ENCODE measurements around the gene CDR2. TPM values are rescaled to one million over a fixed set of nuclear protein-coding genes. Genes with fewer than 3 reads are reported as not detected.

The CDR2 gene
- total and polyA plus RNA-seq, 2 donors (not counting 1 experiment from before 2014, with no cell fraction given) = 8.0 to 11.3 TPM

- H3K4me1 ChIP-seq (ENCODE audit: control insufficient read depth in 2 of 2, insufficient read depth in 2 of 2, low read length in 2 of 2) = peaks cover 18 to 35% of the 10 kb centered on the region in 2 donors
- ChIA-PET POLR2A (interaction anchor here (1.0 to 2.3 kb wide), 3 partner anchors 106 to 345 kb away, joined by 3 to 15 read pairs (median 4); partner anchors contain the start of gene UQCRC2), CTCF (interaction anchor here (1.0 to 6.8 kb wide), 11 partner anchors 89 to 296 kb away, joined by 3 to 53 read pairs (median 6); partner anchors contain the start of gene EEF2K)
- H3K9me3 Mint-ChIP-seq (ENCODE audit: insufficient read depth) = no peaks in the 10 kb centered on the region
- H3K9ac ChIP-seq (ENCODE audit: low read length) = peak overlapping the region; percentile 84
- TF ChIP-seq EZH2 (IDR thresholded peaks at IDR 0.05; ENCODE audit: borderline replicate concordance, insufficient read depth, low read depth, low read length, poor library complexity, severe bottlenecking) = no peak
- TF ChIP-seq, protein P1, sequence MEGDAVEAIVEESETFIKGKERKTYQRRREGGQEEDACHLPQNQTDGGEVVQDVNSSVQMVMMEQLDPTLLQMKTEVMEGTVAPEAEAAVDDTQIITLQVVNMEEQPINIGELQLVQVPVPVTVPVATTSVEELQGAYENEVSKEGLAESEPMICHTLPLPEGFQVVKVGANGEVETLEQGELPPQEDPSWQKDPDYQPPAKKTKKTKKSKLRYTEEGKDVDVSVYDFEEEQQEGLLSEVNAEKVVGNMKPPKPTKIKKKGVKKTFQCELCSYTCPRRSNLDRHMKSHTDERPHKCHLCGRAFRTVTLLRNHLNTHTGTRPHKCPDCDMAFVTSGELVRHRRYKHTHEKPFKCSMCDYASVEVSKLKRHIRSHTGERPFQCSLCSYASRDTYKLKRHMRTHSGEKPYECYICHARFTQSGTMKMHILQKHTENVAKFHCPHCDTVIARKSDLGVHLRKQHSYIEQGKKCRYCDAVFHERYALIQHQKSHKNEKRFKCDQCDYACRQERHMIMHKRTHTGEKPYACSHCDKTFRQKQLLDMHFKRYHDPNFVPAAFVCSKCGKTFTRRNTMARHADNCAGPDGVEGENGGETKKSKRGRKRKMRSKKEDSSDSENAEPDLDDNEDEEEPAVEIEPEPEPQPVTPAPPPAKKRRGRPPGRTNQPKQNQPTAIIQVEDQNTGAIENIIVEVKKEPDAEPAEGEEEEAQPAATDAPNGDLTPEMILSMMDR (IDR thresholded peaks at IDR 0.05) = no peak
- peak overlapping the region; percentile 80 for H2AFZ ChIP-seq (ENCODE audit: insufficient read depth, low read depth, low read length, poor library complexity, severe bottlenecking)
- H4K20me1 ChIP-seq (ENCODE audit: control insufficient read depth, insufficient read depth, low read length, poor library complexity, severe bottlenecking) = peaks cover 39% of the 10 kb centered on the region
- no peaks in the 10 kb centered on the region for H3K27me3 ChIP-seq (replicated peaks in 1 of 4; ENCODE audit: control extremely low read depth in 1 of 4, control insufficient read depth in 3 of 4, insufficient read depth in 4 of 4, low read length in 3 of 4)
- intact Hi-C loops (cut with micrococcal nuclease) = loop anchor here (1.0 to 5.0 kb wide), 10 partner anchors 76 to 1141 kb away; partner anchors contain the start of genes CDR2, EEF2K, LDAF1 and PDZD9
- H3K9me3 ChIP-seq (ENCODE audit: control extremely low read depth in 1 of 3, control insufficient read depth in 2 of 3, insufficient read depth in 1 of 3, low read length in 2 of 3) = no peaks in the 10 kb centered on the region
- no peaks in the 10 kb centered on the region for H3K27me3 Mint-ChIP-seq
- H3K4me1 Mint-ChIP-seq = peaks cover 42% of the 10 kb centered on the region
- 0% methylated on average over 19 of the region's 39 CpGs for WGBS (ENCODE audit: insufficient coverage)
- ATAC-seq (ENCODE audit: low read depth) = no peak
- peak overlapping the region; percentile 91 for H3K4me3 Mint-ChIP-seq
- peaks cover 43% of the 10 kb centered on the region for H3K79me2 ChIP-seq (ENCODE audit: control insufficient read depth, insufficient read depth, low read length)
- H3K4me2 ChIP-seq (replicated peaks; ENCODE audit: low read depth, low read length, poor library complexity, severe bottlenecking) = peak overlapping the region; percentile 83
- H3K4me3 ChIP-seq (ENCODE audit: control extremely low read depth in 1 of 5, extremely low read depth in 1 of 5, insufficient read depth in 1 of 5, low read depth in 2 of 5, low read length in 4 of 5) = peak overlapping the region; percentile 65 to 97 (median 86)
- H3K27ac ChIP-seq (ENCODE audit: low read length in 2 of 2) = peak overlapping the region; percentile 93 to 94
- peak overlapping the region; percentile 99 for H3K27ac Mint-ChIP-seq
- peak; percentile 87 for DNase-seq
- peaks cover 5 to 17% of the 10 kb centered on the region in 2 experiments for H3K36me3 ChIP-seq (replicated peaks in 1 of 2; ENCODE audit: control extremely low read depth in 1 of 2, control insufficient read depth in 1 of 2, extremely low read depth in 1 of 2, insufficient read depth in 2 of 2, low read length in 1 of 2)
These were observed 76.3 kb downstream of the CDR2 start for GRCh38 chr16:22297871-22298733.
